K562 (cell line): ENCODE measurements around the gene CD276. TPM values are rescaled to one million over a fixed set of nuclear protein-coding genes. Genes with fewer than 3 reads are reported as not detected.

Source experiments
- ATAC-seq: fragments of 200-7000 bp; cut with Tn5 transposase; 3 replicates; pipeline ENCODE4 v1.9.1; 2020; ENCODE audit warnings: moderate library complexity
- BruUV-seq: library from RNA; stranded (reverse); fragments of 400-500 nt; replicated peaks from 2 replicates; lab custom pipeline; 2021; lab: Mats Ljungman, UMichigan
- CTCF ChIA-PET: fragments of 300-600 bp; formaldehyde crosslinking; extraction: SDS; loops from one replicate; lab custom pipeline; 2021; ENCODE audit warnings: low intra/inter-chr PET ratio; lab: Yijun Ruan, JAX
- POLR2A ChIA-PET: fragments of 300-600, 350-650 bp; sonication (Branson Sonifier 250); formaldehyde crosslinking; extraction: SDS; loops from one replicate; lab custom pipeline; 2021; ENCODE audit warnings: antibody characterized with exemption, inconsistent platforms; lab: Yijun Ruan, JAX
- DNase-seq, 4 experiments: peaks; one replicate each; pipeline versions ENCODE4 v3.0.0 to v3.0.0-alpha.2; 2011 to 2018; ENCODE audit warnings: low spot score in 3 of 4, mixed read lengths in 3 of 4; ENCODE audit errors: extremely low read depth in 1 of 4
- FAIRE-seq: peaks from 2 replicates; lab custom pipeline; 2011; peaks lifted over from hg19 to GRCh38; lab: Jason Lieb, UNC
- H2AFZ ChIP-seq: 2 replicates; pipeline ENCODE4 v1.6.0; 2011; ENCODE audit warnings: low read depth, low read length, control low read depth, inconsistent platforms
- H3K27ac ChIP-seq: fragments of 200-600 bp; 3 replicates; pipeline ENCODE4 v1.8.0; 2011; ENCODE audit warnings: low read depth, mild to moderate bottlenecking, control low read depth, inconsistent platforms, low read length, moderate library complexity, mixed read lengths; ENCODE audit errors: extremely low read depth
- H3K27me3 ChIP-seq, 2 experiments: fragments of 300-600 bp in 1 of 2; 2 replicates in 1 of 2; 3 replicates in 1 of 2; pipeline versions ENCODE4 v1.6.0 to v1.8.0; 2011; ENCODE audit warnings: inconsistent platforms in 2 of 2, low read length in 2 of 2, mild to moderate bottlenecking in 1 of 2, mixed read lengths in 1 of 2, moderate library complexity in 1 of 2; ENCODE audit not compliant: control insufficient read depth in 2 of 2, insufficient read depth in 2 of 2
- H3K36me3 ChIP-seq: fragments of 300-600 bp; 3 replicates; pipeline ENCODE4 v1.8.0; 2011; ENCODE audit warnings: mild to moderate bottlenecking, low read length, inconsistent platforms; ENCODE audit not compliant: control insufficient read depth, insufficient read depth
- H3K4me1 ChIP-seq, 2 experiments: fragments of 200-600 bp in 1 of 2; replicated peaks in 1 of 2; 2 replicates in 1 of 2; 3 replicates in 1 of 2; pipeline versions ENCODE4 v1.5.1 to v1.8.0; 2011; ENCODE audit warnings: inconsistent platforms in 2 of 2, low read length in 2 of 2, mild to moderate bottlenecking in 1 of 2, mixed read lengths in 1 of 2, moderate library complexity in 1 of 2; ENCODE audit not compliant: control insufficient read depth in 2 of 2, insufficient read depth in 2 of 2
- H3K4me2 ChIP-seq: 2 replicates; pipeline ENCODE4 v1.6.1; 2011; ENCODE audit warnings: low read length, control low read depth, inconsistent platforms, mixed read lengths; ENCODE audit not compliant: insufficient read depth
- H3K4me3 ChIP-seq: fragments of 200-600 bp; sonication (generic), shearing (Covaris generic); 2 replicates; pipeline ENCODE4 v1.5.1; 2016; ENCODE audit warnings: control low read depth, inconsistent platforms
- H3K79me2 ChIP-seq: fragments of 200-600 bp; 3 replicates; pipeline ENCODE4 v1.8.0; 2011; ENCODE audit warnings: low read length, inconsistent platforms; ENCODE audit not compliant: control insufficient read depth, insufficient read depth
- H3K9ac ChIP-seq, 2 experiments: 2 replicates each; pipeline versions ENCODE4 v1.6.0 to v1.6.1; 2011; ENCODE audit warnings: low read depth in 2 of 2, low read length in 2 of 2, control low read depth in 1 of 2, inconsistent platforms in 1 of 2, mild to moderate bottlenecking in 1 of 2, mixed read lengths in 1 of 2; ENCODE audit not compliant: insufficient read depth in 1 of 2
- H3K9me1 ChIP-seq: one replicate; pipeline ENCODE4 v1.6.0; 2011; ENCODE audit warnings: inconsistent platforms, mild to moderate bottlenecking, low read length, moderate library complexity; ENCODE audit not compliant: control insufficient read depth, insufficient read depth
- H3K9me3 ChIP-seq: replicated peaks from 2 replicates; pipeline ENCODE4 v1.5.1; 2011; ENCODE audit warnings: low read depth, low read length, inconsistent platforms; ENCODE audit not compliant: control insufficient read depth, insufficient read depth
- H4K20me1 ChIP-seq: replicated peaks from 2 replicates; pipeline ENCODE4 v1.6.1; 2011; ENCODE audit warnings: low read length, inconsistent platforms, mixed read lengths; ENCODE audit not compliant: control insufficient read depth, insufficient read depth
- MAFK ChIP-seq: IDR thresholded peaks from 2 replicates; pipeline ENCODE4 v1.6.1; 2011; ENCODE audit warnings: low read length, improper control_type of control experiment
- WGBS: fragments of 100-300 bp; shearing (Covaris generic); methylation state at CpG from one replicate; pipeline ENCODE4 v1.1.6; 2016; ENCODE audit warnings: low coverage, mixed read lengths; ENCODE audit not compliant: insufficient coverage; ENCODE audit errors: missing lambda C conversion rate; 5-methylcytosine and 5-hydroxymethylcytosine counted together
- in situ Hi-C: fragments of 300-500 bp; cut with MboI; formaldehyde crosslinking; loops from 4 replicates; pipeline ENCODE4 v1.15.0; 2018; ENCODE audit warnings: inconsistent platforms, mixed read lengths
- intact Hi-C: fragments of 100-400 bp; cut with micrococcal nuclease; formaldehyde crosslinking; loops from 2 replicates; pipeline ENCODE4 v1.14.2; 2022
- polyA plus RNA-seq, 8 experiments: library from polyadenylated mRNA; depleted of rRNA in 4 of 8; stranded (reverse) in 5 of 8; unstranded in 3 of 8; fragments of >200 nt; fragmentation: Nextera tagmentation in 2 of 8; fragmentation: Illumina TruSeq in 1 of 8; extraction: Ambion mirVana in 2 of 8; extraction: Trizol in 1 of 8; gene quantifications; 2 replicates each; pipeline versions ENCODE4 v1.2.1 to v1.2.3, GENCODE V29; 2011 to 2014; ENCODE audit warnings: inconsistent platforms in 1 of 8, missing spikeins in 1 of 8
- total RNA-seq, 7 experiments: library from RNA; depleted of rRNA in 6 of 7; stranded (reverse); fragments of >200 nt in 6 of 7; fragmentation: Illumina TruSeq in 2 of 7; extraction: Trizol in 2 of 7; gene quantifications; 2 replicates each; pipeline versions ENCODE4 v1.2.1 to v1.2.3, GENCODE V29; 2011 to 2021; ENCODE audit warnings: low replicate concordance in 1 of 7
- TF ChIP-seq, protein P1 (sequence below): fragments of 200-400 bp; formaldehyde crosslinking; IDR thresholded peaks from 2 replicates; pipeline ENCODE4 v1.6.1; 2017; ENCODE audit warnings: mild to moderate bottlenecking, low read depth, low read length, moderate library complexity

The CD276 gene
- total and polyA plus RNA-seq, 9 of the 15 experiments (the other 6 are each of a cell fraction or from before 2014, with no cell fraction given): 0.11 to 3.6 (median 2.3) TPM

DNA sequence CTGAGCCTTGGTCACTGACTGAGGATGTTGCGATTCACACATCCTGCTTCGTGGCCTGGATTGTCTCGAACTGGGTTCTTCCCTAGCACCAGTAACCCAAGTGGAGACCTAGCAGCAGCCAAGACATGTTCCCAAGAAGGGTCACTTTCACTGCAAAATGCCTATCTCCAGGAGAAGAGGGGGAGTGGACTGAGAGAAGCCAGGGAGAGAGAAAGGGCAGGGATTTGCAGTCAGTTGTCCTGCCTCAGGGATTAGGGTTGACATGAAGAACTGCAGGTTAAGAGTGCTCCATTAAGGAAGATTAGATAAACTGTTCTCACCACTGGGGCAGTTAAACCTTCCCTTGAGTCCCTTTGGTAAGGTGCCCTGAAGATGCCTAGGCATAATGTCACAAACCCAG lies 5.7 kb upstream of the CD276 start:
- Histone ChIP-seq H3K9me1 (no peaks in the 10 kb centered on the region), H3K4me1 (peaks cover 0 to 2% of the 10 kb centered on the region in 2 experiments; a peak in 1 of 5 replicates), H3K9me3 (no peaks in the 10 kb centered on the region), H3K4me2 (no peak overlapping the region), H4K20me1 (no peaks in the 10 kb centered on the region; the same call in 1 of the 2 replicates), H3K9ac (no peak overlapping the region), H2AFZ (no peak overlapping the region), H3K79me2 (no peaks in the 10 kb centered on the region), H3K27ac (no peak overlapping the region), H3K36me3 (no peaks in the 10 kb centered on the region), H3K27me3 (peaks cover 8 to 28% of the 10 kb centered on the region in 2 experiments; a peak in 3 of 5 replicates), H3K4me3 (no peak overlapping the region)
- POLR2A ChIA-PET: interaction anchor here (1.1 kb wide), 1 partner anchor 47 kb away, joined by 3 read pairs; no protein-coding TSS in a partner anchor
- CTCF ChIA-PET: interaction anchor here (3.2 kb wide), 1 partner anchor 22 kb away, joined by 36 read pairs; no protein-coding TSS in a partner anchor
- 0% methylated on average over 3 of the region's 3 CpGs for WGBS
- no peak for DNase-seq
- intact Hi-C loops (no loop called here), in situ Hi-C loops (no loop called here)
- no peak for FAIRE-seq
- TF ChIP-seq, protein P1, sequence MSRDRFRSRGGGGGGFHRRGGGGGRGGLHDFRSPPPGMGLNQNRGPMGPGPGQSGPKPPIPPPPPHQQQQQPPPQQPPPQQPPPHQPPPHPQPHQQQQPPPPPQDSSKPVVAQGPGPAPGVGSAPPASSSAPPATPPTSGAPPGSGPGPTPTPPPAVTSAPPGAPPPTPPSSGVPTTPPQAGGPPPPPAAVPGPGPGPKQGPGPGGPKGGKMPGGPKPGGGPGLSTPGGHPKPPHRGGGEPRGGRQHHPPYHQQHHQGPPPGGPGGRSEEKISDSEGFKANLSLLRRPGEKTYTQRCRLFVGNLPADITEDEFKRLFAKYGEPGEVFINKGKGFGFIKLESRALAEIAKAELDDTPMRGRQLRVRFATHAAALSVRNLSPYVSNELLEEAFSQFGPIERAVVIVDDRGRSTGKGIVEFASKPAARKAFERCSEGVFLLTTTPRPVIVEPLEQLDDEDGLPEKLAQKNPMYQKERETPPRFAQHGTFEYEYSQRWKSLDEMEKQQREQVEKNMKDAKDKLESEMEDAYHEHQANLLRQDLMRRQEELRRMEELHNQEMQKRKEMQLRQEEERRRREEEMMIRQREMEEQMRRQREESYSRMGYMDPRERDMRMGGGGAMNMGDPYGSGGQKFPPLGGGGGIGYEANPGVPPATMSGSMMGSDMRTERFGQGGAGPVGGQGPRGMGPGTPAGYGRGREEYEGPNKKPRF: no peak
- TF ChIP-seq MAFK: no peak
- no TSS peak for BruUV-seq
- no peak for ATAC-seq
